K562 (cell line): ENCODE measurements around the gene LRRC37B. TPM values are rescaled to one million over a fixed set of nuclear protein-coding genes. Genes with fewer than 3 reads are reported as not detected.
A peak's percentile ranks its signal among the peaks of the same experiment; 100 is the strongest.
"Not testable (repeated sequence)": the region's sequence is repeated elsewhere in the genome, so short reads cannot be mapped to it uniquely, and the experiment has no call there.

ENCODE experiments used
- ATAC-seq: fragments of 200-7000 bp; cut with Tn5 transposase; 3 replicates; pipeline ENCODE4 v1.9.1; 2020; ENCODE audit warnings: moderate library complexity
- BruUV-seq: library from RNA; stranded (reverse); fragments of 400-500 nt; replicated peaks from 2 replicates; lab custom pipeline; 2021; lab: Mats Ljungman, UMichigan
- CTCF ChIA-PET: fragments of 300-600 bp; formaldehyde crosslinking; extraction: SDS; loops from one replicate; lab custom pipeline; 2021; ENCODE audit warnings: low intra/inter-chr PET ratio; lab: Yijun Ruan, JAX
- POLR2A ChIA-PET: fragments of 300-600, 350-650 bp; sonication (Branson Sonifier 250); formaldehyde crosslinking; extraction: SDS; loops from one replicate; lab custom pipeline; 2021; ENCODE audit warnings: antibody characterized with exemption, inconsistent platforms; lab: Yijun Ruan, JAX
- DNase-seq, 4 experiments: peaks; one replicate each; pipeline versions ENCODE4 v3.0.0 to v3.0.0-alpha.2; 2011 to 2018; ENCODE audit warnings: low spot score in 3 of 4, mixed read lengths in 3 of 4; ENCODE audit errors: extremely low read depth in 1 of 4
- FAIRE-seq: peaks from 2 replicates; lab custom pipeline; 2011; peaks lifted over from hg19 to GRCh38; lab: Jason Lieb, UNC
- H2AFZ ChIP-seq: 2 replicates; pipeline ENCODE4 v1.6.0; 2011; ENCODE audit warnings: low read depth, low read length, control low read depth, inconsistent platforms
- H3K27ac ChIP-seq: fragments of 200-600 bp; 3 replicates; pipeline ENCODE4 v1.8.0; 2011; ENCODE audit warnings: low read depth, mild to moderate bottlenecking, control low read depth, inconsistent platforms, low read length, moderate library complexity, mixed read lengths; ENCODE audit errors: extremely low read depth
- H3K27me3 ChIP-seq, 2 experiments: fragments of 300-600 bp in 1 of 2; 2 replicates in 1 of 2; 3 replicates in 1 of 2; pipeline versions ENCODE4 v1.6.0 to v1.8.0; 2011; ENCODE audit warnings: inconsistent platforms in 2 of 2, low read length in 2 of 2, mild to moderate bottlenecking in 1 of 2, mixed read lengths in 1 of 2, moderate library complexity in 1 of 2; ENCODE audit not compliant: control insufficient read depth in 2 of 2, insufficient read depth in 2 of 2
- H3K36me3 ChIP-seq: fragments of 300-600 bp; 3 replicates; pipeline ENCODE4 v1.8.0; 2011; ENCODE audit warnings: mild to moderate bottlenecking, low read length, inconsistent platforms; ENCODE audit not compliant: control insufficient read depth, insufficient read depth
- H3K4me1 ChIP-seq, 2 experiments: fragments of 200-600 bp in 1 of 2; replicated peaks in 1 of 2; 2 replicates in 1 of 2; 3 replicates in 1 of 2; pipeline versions ENCODE4 v1.5.1 to v1.8.0; 2011; ENCODE audit warnings: inconsistent platforms in 2 of 2, low read length in 2 of 2, mild to moderate bottlenecking in 1 of 2, mixed read lengths in 1 of 2, moderate library complexity in 1 of 2; ENCODE audit not compliant: control insufficient read depth in 2 of 2, insufficient read depth in 2 of 2
- H3K4me2 ChIP-seq: 2 replicates; pipeline ENCODE4 v1.6.1; 2011; ENCODE audit warnings: low read length, control low read depth, inconsistent platforms, mixed read lengths; ENCODE audit not compliant: insufficient read depth
- H3K4me3 ChIP-seq: fragments of 200-600 bp; sonication (generic), shearing (Covaris generic); 2 replicates; pipeline ENCODE4 v1.5.1; 2016; ENCODE audit warnings: control low read depth, inconsistent platforms
- H3K79me2 ChIP-seq: fragments of 200-600 bp; 3 replicates; pipeline ENCODE4 v1.8.0; 2011; ENCODE audit warnings: low read length, inconsistent platforms; ENCODE audit not compliant: control insufficient read depth, insufficient read depth
- H3K9ac ChIP-seq, 2 experiments: 2 replicates each; pipeline versions ENCODE4 v1.6.0 to v1.6.1; 2011; ENCODE audit warnings: low read depth in 2 of 2, low read length in 2 of 2, control low read depth in 1 of 2, inconsistent platforms in 1 of 2, mild to moderate bottlenecking in 1 of 2, mixed read lengths in 1 of 2; ENCODE audit not compliant: insufficient read depth in 1 of 2
- H3K9me1 ChIP-seq: one replicate; pipeline ENCODE4 v1.6.0; 2011; ENCODE audit warnings: inconsistent platforms, mild to moderate bottlenecking, low read length, moderate library complexity; ENCODE audit not compliant: control insufficient read depth, insufficient read depth
- H3K9me3 ChIP-seq: replicated peaks from 2 replicates; pipeline ENCODE4 v1.5.1; 2011; ENCODE audit warnings: low read depth, low read length, inconsistent platforms; ENCODE audit not compliant: control insufficient read depth, insufficient read depth
- H4K20me1 ChIP-seq: replicated peaks from 2 replicates; pipeline ENCODE4 v1.6.1; 2011; ENCODE audit warnings: low read length, inconsistent platforms, mixed read lengths; ENCODE audit not compliant: control insufficient read depth, insufficient read depth
- BCOR ChIP-seq: fragments of 450-650 bp; IDR thresholded peaks from 2 replicates; pipeline ENCODE4 v1.6.1; 2016
- KDM1A ChIP-seq, 2 experiments: fragments of 450-650 bp; IDR thresholded peaks; 2 replicates each; pipeline ENCODE4 v1.6.1; 2016; ENCODE audit warnings: mild to moderate bottlenecking in 2 of 2
- RBM25 ChIP-seq: fragments of 200-400 bp; formaldehyde crosslinking; IDR thresholded peaks from 2 replicates; pipeline ENCODE4 v1.6.1; 2018; ENCODE audit warnings: low read length, low read depth, moderate library complexity; ENCODE audit not compliant: severe bottlenecking
- ZFP36 ChIP-seq: fragments of 150-350 bp; IDR thresholded peaks from 2 replicates; pipeline ENCODE4 v1.6.1; 2018; ENCODE audit warnings: low read length, low read depth; ENCODE audit not compliant: partially characterized antibody
- ZNF121 ChIP-seq: sonication (generic); formaldehyde crosslinking; conservative IDR thresholded peaks from 2 replicates; pipeline ENCODE4 v1.8.0; 2022; ENCODE audit warnings: missing genetic modification reagents
- WGBS: fragments of 100-300 bp; shearing (Covaris generic); methylation state at CpG from one replicate; pipeline ENCODE4 v1.1.6; 2016; ENCODE audit warnings: low coverage, mixed read lengths; ENCODE audit not compliant: insufficient coverage; ENCODE audit errors: missing lambda C conversion rate; 5-methylcytosine and 5-hydroxymethylcytosine counted together
- in situ Hi-C: fragments of 300-500 bp; cut with MboI; formaldehyde crosslinking; loops from 4 replicates; pipeline ENCODE4 v1.15.0; 2018; ENCODE audit warnings: inconsistent platforms, mixed read lengths
- intact Hi-C: fragments of 100-400 bp; cut with micrococcal nuclease; formaldehyde crosslinking; loops from 2 replicates; pipeline ENCODE4 v1.14.2; 2022
- polyA plus RNA-seq, 8 experiments: library from polyadenylated mRNA; depleted of rRNA in 4 of 8; stranded (reverse) in 5 of 8; unstranded in 3 of 8; fragments of >200 nt; fragmentation: Nextera tagmentation in 2 of 8; fragmentation: Illumina TruSeq in 1 of 8; extraction: Ambion mirVana in 2 of 8; extraction: Trizol in 1 of 8; gene quantifications; 2 replicates each; pipeline versions ENCODE4 v1.2.1 to v1.2.3, GENCODE V29; 2011 to 2014; ENCODE audit warnings: inconsistent platforms in 1 of 8, missing spikeins in 1 of 8
- total RNA-seq, 7 experiments: library from RNA; depleted of rRNA in 6 of 7; stranded (reverse); fragments of >200 nt in 6 of 7; fragmentation: Illumina TruSeq in 2 of 7; extraction: Trizol in 2 of 7; gene quantifications; 2 replicates each; pipeline versions ENCODE4 v1.2.1 to v1.2.3, GENCODE V29; 2011 to 2021; ENCODE audit warnings: low replicate concordance in 1 of 7

LRRC37B gene
- total and polyA plus RNA-seq, 9 of the 15 experiments (the other 6 are each of a cell fraction or from before 2014, with no cell fraction given): 2.7 to 19.8 (median 12.4) TPM

DNA sequence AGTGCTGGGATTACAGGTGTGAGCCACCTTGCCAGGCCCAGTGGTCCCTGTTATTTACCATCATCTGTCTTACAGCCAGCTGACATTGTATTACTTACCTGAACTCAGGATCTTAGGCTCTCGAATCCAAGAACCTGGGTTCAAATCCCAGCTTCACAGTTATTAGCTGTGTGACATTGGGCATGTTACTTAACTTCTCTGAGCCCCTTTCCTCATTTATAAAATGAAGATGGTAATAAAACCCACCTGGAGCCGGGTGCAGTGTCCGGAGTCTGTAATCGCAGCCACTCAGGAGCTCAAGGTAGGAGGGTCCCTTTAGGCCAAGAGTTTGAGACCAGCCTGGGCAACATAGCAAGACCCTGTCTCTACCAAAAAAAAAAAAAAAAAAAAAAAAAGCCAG lies 79.7 kb downstream of the LRRC37B start:
- not testable (repeated sequence) for H4K20me1 ChIP-seq, H3K27me3 ChIP-seq, H3K9me3 ChIP-seq, H3K36me3 ChIP-seq, H3K9ac ChIP-seq, H3K79me2 ChIP-seq, BruUV-seq, H3K4me1 ChIP-seq, H2AFZ ChIP-seq
- TF ChIP-seq KDM1A (IDR thresholded peaks at IDR 0.05) (0 out of 4 replicates have a peak, but pooled peaks have one; percentile 15 to 39), BCOR (peak; percentile 69), RBM25 (peak; percentile 57), ZFP36 (peak; percentile 31), ZNF121 (peak; percentile 70)
- TF ChIP-seq, all 486 proteins: peak for 5; not testable (repeated sequence) for 481
- in situ Hi-C loops, FAIRE-seq, H3K4me2 ChIP-seq, POLR2A ChIA-PET, DNase-seq, CTCF ChIA-PET, intact Hi-C loops, H3K9me1 ChIP-seq, H3K27ac ChIP-seq, H3K4me3 ChIP-seq, ATAC-seq: not testable (repeated sequence)
- WGBS: 75% methylated on average over 4 of the region's 4 CpGs

GRCh38 chr17:32092062-32092461 lies 84.9 kb downstream of the LRRC37B start:
- in situ Hi-C loops: loop anchor here (10.0 kb wide), 1 partner anchor 1047 kb away; no protein-coding TSS in a partner anchor
- FAIRE-seq, H3K9ac ChIP-seq, H3K27ac ChIP-seq, H4K20me1 ChIP-seq, DNase-seq, H3K9me1 ChIP-seq, H3K4me2 ChIP-seq, H3K27me3 ChIP-seq, H3K9me3 ChIP-seq, H2AFZ ChIP-seq, ATAC-seq, H3K4me1 ChIP-seq, H3K79me2 ChIP-seq, CTCF ChIA-PET, POLR2A ChIA-PET, intact Hi-C loops, BruUV-seq, H3K36me3 ChIP-seq, H3K4me3 ChIP-seq: not testable (repeated sequence)
- WGBS: 0% methylated on average over 1 of the region's 1 CpG
